Hepatocyte (in vitro differentiated cells): ENCODE measurements around the gene UBR2.
"Not testable (repeated sequence)": the region's sequence is repeated elsewhere in the genome, so short reads cannot be mapped to it uniquely, and the experiment has no call there.

Experiments
- EZH2phosphoT487 ChIP-seq: fragments of 200-600 bp; sonication (generic); IDR thresholded peaks from one replicate; pipeline ENCODE4 v1.6.1; 2018; ENCODE audit warnings: antibody characterized with exemption, mild to moderate bottlenecking, low read depth, moderate library complexity; ENCODE audit not compliant: unreplicated experiment, severe bottlenecking
- TF ChIP-seq, protein P1 (sequence below): fragments of 200-600 bp; sonication (generic); IDR thresholded peaks from 2 replicates; pipeline ENCODE4 v1.5.1; 2016; ENCODE audit warnings: antibody characterized with exemption, mild to moderate bottlenecking; ENCODE audit not compliant: poor library complexity

DNA sequence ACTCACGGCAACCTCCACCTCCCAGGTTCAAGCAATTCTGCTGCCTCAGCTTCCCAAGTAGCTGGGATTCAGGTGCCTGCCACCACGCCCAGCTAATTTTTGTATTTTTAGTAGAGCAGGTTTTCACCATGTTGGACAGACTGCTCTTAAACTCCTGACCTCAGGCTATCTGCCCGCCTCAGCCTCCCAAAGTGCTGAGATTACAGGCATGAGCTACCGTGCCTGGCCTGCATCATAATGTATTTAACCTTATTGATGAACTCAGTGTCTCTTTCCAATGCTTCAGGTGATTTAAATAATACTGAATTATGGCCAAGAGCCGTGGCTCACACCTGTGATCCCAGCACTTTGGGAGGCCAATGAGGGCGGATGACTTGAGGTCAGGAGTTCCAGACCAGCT, 4.6 kb upstream of the UBR2 start:
- not testable (repeated sequence) for TF ChIP-seq EZH2phosphoT487
- TF ChIP-seq, protein P1, sequence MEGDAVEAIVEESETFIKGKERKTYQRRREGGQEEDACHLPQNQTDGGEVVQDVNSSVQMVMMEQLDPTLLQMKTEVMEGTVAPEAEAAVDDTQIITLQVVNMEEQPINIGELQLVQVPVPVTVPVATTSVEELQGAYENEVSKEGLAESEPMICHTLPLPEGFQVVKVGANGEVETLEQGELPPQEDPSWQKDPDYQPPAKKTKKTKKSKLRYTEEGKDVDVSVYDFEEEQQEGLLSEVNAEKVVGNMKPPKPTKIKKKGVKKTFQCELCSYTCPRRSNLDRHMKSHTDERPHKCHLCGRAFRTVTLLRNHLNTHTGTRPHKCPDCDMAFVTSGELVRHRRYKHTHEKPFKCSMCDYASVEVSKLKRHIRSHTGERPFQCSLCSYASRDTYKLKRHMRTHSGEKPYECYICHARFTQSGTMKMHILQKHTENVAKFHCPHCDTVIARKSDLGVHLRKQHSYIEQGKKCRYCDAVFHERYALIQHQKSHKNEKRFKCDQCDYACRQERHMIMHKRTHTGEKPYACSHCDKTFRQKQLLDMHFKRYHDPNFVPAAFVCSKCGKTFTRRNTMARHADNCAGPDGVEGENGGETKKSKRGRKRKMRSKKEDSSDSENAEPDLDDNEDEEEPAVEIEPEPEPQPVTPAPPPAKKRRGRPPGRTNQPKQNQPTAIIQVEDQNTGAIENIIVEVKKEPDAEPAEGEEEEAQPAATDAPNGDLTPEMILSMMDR, result not testable (repeated sequence)
